ENCODE data around the gene SLC12A7.

GRCh38 chr5:1064383-1065142 is 47.3 kb downstream of the SLC12A7 start:
- TF ChIP-seq CTCF (IDR thresholded peaks at IDR 0.05) (no peak), POLR2A (IDR thresholded peaks at IDR 0.05) (no peak)
